ENCODE measurements around the gene ATP5F1E.
"Not testable (repeated sequence)": the region's sequence is repeated elsewhere in the genome, so short reads cannot be mapped to it uniquely, and the experiment has no call there.

The ATP5F1E gene

DNA sequence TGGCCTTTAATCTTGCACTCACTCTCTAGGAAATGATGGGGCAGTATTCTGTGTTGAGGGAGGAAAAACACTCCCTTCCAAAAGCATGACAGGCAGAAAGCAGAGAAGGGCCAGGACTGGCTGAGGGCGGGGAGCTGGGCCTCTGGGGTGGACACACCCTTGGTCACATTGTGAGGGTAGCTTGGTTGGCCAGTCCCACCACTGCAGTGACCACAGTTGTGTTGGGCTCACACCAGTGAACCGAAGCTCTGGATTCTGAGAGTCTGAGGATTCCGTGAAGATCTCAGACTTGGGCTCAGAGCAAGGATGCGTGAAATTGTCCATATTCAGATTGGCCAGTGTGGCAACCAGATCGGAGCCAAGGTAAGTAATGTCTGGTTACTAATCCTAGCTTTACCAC, 12.9 kb downstream of the ATP5F1E start, which contains the start of gene TUBB1:
TUBB1 (plus strand) TSS at position 213 of the 400 bp plus-strand sequence; CDS start at position 307, 94 bp downstream.
- no peak for DNase-seq (ENCODE audit: low read depth in 2 of 2)

DNA sequence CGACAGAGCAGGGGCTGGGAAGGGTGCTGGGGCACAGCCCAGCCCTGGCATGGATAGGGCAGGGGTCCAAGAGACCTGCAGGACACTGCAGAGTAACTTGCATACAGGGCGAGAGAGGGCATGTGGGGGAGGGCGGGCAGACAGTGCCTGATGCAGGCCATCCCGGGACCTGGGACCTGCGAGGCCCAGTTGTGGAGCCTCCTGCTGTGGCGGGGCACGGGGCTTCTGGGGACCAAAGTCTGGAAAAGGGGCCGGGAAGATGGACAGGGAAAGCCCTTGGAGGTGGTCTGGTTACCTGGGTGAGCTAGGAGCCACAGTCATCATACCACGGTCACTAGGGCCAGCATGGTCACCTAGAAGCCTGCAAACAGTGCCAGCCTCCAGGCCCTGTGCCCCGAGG, 13.3 kb downstream of the ATP5F1E start:
- no peak for DNase-seq (ENCODE audit: low read depth in 2 of 2)

DNA sequence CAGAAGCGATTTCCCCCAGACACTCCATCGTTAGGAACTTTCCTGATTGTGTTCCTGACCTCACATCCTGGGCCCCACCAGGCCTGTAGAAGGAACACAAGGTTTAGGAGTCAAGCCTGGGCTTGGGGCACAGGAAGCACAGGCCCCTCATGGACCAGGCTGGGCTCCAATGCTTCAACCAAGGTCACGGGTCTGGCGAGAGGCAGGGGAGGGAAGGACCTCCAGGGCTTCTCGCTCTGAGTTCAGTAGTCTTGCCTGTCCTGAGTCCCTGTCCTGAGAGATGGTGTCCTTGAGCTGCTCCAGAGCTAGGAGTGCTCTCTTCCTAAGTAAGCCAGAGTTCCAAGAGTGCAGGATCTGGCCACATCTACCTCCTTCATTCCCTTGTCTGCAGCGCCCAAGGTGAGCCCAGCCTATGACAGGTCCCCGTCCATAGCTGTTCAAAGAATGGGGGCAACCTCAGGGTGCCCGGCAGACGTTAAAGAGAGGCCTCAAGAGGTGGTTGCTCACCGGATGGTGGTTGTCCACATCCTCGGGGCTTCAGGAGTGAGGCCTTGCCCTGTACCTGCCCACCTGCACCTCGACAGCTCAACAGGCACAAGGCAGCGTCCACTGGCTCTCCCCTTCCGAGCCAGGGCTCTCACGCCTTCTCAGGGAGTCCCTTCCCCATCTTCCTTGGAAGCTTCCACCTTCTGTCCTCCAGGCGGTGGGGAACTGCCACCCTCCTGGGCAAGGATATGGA, 14.5 kb downstream of the ATP5F1E start:
- no peak for DNase-seq (ENCODE audit: low read depth in 2 of 2)

DNA sequence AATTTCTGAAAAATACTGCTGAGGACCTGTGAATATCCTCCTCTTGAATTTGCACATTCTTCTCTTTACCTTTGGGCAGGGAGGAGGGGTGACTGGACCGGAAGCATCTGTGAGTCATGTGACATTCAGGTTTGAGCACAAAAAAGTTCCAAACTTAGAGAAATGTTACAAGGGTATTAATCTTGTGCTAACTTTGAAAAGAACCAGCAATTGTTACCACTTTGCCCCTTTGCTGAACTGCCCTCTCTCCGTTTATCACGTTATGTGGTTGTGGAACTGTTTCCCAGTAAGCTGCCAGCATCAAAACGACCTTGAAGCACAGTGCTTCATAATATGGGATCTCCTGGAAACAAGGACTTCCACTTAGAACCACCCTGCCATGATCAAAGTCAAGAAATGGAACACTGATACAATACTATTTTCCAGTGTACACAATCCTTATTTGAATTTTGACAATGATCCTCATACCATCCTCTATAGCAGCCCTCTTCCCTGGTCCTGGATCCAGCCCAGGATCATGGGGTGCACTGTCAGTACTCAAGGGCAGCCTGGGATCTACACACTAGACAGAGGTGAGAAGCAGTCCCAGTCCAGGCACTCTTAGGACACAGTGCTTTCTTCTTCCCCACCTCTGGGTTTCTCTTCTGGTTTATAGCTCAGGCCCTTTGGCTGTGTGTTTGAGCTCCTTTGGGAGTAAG, 15.2 kb downstream of the ATP5F1E start:
- DNase-seq (ENCODE audit: low read depth in 2 of 2), result no peak

DNA sequence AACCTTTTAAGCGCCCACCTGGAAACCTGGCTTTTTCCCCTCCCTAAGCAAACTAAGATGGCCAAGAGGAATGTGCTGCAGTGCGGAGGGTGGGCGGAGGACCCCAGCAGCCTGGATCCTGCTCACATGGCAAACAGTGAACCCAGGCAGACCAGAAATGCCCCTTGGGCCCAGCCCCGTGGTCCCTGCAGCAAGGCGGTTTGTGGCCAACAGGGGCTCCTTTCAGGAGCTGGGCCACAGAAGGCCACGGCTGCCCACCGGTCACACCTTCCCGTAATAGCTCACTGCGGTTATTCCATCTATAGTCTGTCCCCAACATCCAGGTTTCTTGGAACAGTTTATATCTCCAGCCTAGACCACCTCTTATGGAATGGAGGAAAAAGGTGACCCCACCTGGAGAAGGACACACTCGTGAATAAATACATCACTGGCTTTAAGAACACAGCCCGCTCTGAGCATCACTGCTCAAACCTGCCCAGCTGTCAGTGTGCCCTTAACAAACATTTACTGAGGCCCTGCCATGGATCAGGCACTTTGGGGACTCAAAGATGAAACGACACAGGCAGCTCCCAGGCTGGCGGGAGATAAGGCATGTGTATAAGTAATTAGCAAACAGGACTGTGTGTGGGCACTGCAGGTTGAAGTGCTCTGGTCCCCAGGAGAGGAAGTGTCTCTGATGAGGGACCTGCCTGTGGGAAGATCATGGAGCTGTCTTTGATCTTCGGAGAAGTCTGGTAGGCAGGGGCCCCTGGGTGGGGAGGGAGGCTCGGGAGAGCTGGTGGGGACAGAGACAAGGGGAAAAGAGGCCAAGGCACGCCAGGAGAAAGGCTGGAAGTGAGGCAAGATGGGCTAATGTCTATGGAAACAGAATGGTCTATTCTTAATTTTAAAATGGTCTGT, 16.1 kb downstream of the ATP5F1E start:
- no peak for DNase-seq (ENCODE audit: low read depth in 2 of 2)

DNA sequence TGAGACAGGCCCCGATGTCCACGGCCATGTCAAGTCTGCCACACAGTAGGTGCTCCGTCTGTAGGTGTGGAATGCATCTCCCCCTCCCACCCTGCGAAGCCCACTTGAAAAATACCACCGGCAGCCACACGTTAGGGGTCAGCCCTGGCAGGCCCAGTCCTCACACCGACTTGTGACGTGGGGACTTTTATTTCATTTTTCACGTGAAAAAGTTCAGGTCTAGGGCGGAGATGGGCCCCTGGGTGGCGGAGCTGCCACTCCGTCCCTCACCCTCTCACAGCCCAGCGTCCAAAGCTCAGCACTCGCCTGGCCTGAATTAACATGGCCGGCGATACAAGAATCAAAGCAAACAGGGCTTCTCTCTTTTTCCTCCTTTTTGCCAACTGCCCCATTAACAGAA, 16.7 kb downstream of the ATP5F1E start:
- no peak for DNase-seq (ENCODE audit: low read depth in 2 of 2)

DNA sequence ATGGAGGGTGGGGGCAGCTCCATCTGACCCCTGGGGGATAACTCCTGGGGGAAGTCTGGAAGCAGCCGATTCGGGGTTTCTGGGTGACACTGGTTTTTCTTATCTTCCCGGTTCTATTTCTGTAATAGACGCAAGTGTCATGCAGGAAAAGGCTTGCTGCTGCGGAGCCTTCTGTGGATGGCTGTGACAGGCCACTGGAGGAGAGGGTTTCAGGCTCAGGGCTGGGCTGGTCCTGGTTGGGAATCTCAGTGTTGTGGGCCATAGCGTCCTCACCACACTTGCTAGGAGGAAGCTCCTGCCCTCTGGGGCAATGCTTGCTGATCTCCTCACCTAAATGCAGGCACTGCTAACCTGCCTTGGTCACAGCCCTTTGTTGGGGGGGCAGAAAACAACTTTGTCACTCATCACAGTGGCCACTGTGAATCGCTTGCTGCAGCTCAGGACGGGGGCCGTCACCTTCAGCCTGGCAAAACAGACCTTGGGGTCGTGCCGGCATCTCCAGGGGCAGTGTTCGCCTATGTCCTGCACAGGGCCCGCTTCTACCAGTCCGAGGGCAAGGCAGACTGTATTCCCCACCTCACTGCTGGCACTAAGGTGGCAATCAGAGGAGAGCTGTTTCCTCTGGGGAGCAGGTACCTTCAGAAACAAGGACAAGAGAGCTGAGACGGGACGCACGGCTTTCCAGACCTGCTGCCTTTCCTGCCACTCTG, 17.3 kb downstream of the ATP5F1E start:
- DNase-seq (ENCODE audit: low read depth in 2 of 2), result no peak

DNA sequence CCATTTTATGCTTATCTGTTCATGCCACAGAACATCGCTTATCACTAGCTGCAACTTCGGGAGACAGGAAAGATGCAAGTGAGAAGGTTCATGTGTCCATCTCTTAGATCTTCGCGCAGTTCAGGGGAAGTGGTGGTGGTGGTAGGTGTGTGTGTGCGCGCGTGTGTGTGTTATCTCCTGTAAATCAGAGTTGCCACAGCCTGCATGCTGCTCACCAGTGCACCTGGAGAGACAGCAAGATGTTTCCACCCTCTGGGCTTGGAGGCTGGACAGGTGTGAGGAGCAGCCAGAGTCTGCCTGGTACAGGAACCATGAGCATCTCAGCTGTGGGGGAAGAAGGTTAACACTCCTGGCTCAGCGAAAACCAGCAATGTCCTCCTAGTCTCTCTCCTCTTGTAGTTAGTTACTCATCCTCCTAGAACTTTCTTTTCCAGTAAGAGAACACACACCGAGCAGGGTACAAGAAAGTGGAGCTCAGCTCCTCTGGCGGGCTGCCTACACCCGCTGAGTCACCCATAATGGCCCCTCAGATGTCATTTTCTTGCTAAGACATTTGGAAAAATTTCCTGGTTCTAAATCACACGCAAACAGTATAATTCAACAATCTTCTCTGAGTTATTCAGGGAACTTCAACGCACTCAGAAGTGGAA, 18.1 kb downstream of the ATP5F1E start:
- DNase-seq (ENCODE audit: low read depth in 2 of 2), result no peak

DNA sequence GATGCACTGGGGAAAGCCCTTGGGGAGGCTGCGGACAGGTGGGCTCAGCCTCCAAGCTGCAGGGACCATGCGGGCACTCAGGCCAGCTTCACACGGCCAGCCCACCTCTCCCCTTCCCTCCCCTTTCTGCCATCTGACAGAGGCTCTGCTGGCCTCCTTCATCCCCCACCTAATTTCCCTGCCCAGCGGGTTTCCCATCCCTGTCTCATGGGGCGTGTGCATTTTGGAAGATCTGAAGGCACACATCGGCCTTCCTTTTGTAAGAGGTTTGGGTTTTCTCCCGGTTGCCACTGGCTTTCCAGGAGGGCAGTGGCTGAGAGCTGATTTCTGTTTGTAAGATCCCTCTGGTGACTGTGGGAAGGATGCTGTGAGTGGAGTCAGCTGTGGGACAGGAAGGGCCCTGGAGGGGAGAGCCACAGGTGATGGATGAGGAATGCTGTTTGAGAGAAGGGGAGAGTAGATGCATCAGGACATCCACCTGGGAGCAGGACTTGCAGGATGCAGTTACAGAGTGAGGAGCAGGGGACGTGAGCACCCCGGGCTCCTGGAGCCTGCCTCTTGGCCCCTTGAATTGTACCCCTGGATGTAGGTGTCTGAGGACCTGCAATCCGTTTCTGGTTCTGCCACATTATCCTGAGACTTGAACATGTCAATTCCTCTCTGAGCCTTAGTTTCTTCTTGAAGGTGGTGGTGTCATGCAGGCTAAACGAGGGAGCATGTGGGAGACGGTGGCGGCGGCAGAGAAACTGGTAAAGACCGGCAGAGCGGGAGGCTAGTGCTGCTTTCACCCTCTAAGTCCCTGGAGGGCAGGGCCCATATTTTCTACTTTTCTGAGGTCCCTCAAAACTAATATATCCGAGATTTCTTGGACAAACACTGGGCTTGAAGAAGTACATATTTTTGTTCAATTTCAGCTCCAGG, 18.8 kb downstream of the ATP5F1E start:
- DNase-seq (ENCODE audit: low read depth in 2 of 2), result no peak

DNA sequence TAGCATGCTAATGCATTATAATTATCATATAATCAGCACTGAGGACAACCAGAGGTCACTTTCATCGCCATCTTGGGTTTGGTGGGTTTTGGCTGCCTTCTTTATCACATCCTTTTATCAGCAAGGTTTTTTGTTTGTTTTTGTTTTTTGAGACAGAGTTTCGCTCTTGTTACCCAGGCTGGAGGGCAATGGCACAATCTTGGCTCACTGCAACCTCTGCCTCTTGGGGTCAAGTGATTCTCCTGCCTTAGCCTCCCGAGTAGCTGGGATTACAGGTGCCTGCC, 20.3 kb downstream of the ATP5F1E start:
- not testable (repeated sequence) for DNase-seq (ENCODE audit: low read depth in 2 of 2)

DNA sequence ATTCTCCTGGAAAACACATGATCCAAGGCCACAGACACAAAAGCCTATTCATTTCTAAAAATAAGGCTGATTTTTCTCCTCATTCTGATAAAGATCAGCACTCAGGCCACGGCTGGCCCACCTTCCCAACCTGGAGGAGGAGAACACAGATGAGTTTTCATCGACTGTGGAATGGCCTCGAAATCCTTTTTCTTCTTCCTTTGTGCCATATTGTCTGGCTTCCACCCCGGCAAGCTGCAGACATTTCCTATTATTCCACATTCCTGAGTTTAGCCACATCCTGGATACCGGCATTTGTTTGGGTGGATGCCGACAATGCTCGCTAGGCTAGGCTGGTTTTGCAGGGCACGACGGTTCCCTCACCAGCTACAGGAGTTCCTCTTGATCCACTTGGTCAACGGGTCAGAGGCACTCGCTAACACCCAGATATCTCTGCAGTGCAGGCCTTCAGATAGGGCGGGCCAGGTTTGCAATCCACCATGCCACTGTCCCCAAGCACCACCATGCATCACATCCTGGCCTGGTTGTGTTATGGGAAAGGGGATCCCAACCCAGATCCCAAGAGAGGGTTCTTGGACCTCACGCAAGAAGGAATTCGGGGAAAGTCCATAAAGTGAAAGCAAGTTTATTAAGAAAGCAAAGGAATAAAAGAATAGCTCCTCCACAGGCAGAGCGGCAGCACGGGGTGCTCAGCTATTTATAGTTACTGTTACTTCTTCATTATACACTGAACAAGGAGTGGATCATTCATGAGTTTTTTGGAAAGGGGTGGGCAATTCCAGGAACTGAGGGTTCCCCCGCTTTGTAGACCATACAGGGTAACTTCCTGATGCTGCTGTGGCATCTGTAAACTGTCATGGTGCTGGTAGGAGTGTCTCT, 20.9 kb downstream of the ATP5F1E start:
- DNase-seq (ENCODE audit: low read depth in 2 of 2), result peak; percentile 75 to 78

DNA sequence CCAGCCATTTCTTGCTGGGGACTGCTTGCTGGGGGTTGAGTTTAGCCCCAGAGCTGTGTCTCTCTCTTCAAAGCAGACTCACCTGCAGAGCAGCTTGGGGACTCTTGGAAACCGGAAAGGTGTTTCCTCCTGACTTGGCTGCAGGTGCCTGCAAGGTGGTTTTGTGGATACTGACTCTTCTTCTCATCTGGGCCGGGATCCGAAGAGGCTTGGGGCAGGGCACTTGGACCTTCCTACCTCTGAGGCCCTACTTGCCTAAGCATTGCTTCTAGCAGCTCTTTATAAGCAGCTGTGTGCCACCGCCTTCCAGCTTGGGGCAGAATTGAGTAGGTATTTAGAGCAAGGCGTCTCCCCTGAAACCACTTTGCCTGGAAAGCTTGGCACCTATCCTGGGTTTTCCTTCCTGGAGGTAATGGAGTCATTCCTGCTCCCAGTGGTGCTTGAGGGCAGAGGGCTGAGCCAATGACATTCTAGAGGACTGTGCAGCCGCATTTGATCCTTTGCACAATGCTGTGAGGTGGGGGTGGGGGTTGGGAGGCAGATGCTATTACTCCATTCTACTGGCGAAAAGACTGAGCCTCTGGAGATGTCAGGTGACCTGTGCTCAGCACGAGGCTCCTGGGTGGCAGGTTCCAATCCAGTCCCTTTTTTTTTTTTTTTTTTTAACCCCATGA, 21.7 kb downstream of the ATP5F1E start:
- no peak for DNase-seq (ENCODE audit: low read depth in 2 of 2)

DNA sequence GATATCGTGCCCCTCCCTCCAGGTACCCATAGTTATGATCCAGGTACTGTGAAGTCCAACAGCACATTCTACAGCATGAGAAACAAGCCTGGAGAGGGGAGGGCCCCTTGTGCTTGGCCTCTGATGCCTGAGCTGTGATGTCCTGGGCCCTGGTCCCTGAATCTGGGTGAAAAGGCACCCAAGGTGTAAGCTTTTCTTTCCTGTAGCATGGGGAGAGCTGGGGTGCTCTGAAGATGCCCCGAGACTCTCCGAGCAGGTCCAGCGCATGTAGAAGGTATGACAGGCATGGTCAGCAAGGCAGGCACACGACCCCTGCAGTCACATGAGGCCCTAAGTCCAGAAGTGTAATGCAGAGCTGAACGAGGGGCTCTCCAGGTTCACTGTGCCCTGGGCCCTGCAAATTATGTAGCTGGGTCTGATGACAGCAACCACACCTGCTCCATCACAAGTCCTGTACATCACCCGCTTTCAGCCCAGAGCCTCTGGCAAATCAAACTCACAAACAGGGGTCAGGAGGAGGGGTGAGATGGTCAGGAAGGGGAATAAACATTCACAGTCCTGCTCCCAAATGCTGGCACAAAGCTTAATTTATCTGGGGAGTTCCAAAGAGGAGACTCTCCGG, 23.3 kb downstream of the ATP5F1E start:
- no peak for DNase-seq (ENCODE audit: low read depth in 2 of 2)

DNA sequence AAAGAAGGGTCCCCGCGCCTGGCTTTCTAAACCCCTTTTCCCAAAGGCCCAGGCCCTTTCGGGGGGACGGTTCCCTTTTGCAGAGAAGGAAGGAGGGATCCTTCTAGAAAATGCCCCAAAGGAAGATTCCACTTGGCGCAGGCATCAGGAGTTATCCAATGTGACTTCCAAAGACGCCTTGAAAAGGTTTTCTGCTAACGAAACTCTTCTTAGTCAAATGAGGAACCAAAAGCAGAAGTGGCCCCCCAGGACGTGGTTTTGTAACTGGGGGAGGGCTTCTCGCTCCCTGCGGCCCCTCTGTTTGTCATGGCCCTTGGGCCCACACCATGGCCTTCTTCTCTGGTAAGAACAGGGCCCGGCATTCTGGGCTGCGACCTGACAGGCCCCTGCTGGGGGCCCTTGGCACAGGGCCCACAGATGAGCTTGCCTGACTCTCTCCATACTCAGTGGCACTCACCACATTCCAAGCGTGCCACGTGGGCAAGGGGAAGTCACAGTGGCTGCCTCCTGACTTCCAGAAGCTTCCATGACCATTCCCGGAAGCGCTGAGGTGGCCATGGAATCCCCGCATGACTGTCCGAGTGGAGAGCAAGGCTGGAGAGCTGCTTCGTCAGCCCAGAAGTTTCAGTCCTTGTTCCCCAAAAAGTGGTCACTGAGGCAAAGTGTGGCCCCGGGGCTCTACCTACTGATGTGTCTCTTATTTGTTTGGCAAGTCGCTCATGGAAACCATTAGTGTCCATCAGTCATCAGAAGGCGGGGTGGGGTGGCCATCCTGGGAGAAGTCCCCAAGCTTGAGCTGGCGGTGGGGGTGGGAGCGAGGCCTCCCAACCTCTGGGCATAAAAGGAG, 24.2 kb downstream of the ATP5F1E start:
- DNase-seq (ENCODE audit: low read depth in 2 of 2), result no peak

DNA sequence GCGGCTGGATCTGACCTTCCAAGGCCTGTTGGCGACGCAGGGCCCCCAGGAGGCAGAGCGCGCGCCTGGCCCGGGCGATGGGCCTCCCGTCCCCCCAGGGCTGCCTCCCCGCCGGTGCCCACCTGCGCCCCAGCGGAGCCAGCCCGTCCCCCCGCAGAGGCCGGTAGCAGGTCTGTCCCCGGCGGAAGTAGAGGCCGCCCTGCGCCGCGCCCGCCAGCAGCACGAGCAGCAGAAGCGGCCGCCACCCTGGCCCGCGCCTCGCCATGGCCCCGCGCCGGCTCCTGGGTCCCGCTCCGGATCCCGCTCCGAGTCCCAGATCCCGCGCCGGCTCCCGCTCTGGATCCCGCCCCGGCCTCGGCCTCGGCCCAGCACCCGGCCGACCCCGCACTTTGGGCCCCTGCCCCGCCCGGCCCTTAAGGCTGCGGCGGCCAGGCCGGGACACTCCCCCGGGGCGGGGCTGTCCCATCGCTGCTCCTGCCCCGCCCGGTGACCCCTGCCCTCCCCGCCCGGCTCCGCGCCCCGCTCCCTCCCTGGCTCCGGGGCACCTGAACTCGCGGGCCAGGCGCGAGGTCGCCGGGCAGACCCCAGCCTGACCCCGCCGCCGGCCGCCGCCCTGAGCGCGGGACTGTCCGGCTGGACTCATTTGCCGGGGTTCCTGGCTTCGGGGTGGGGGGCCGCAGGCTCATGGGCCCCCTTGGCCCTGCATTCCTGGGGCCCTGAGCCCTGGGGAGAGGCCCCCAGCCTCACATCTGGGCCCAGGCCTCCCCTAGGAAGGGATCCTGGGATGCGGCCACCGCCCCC, 25.1 kb downstream of the ATP5F1E start, which contains the start of gene CTSZ:
CTSZ (minus strand) TSS at position 391 of the 801 bp plus-strand sequence; CDS start at position 265, 126 bp downstream.
- DNase-seq (ENCODE audit: low read depth in 2 of 2), result no peak

DNA sequence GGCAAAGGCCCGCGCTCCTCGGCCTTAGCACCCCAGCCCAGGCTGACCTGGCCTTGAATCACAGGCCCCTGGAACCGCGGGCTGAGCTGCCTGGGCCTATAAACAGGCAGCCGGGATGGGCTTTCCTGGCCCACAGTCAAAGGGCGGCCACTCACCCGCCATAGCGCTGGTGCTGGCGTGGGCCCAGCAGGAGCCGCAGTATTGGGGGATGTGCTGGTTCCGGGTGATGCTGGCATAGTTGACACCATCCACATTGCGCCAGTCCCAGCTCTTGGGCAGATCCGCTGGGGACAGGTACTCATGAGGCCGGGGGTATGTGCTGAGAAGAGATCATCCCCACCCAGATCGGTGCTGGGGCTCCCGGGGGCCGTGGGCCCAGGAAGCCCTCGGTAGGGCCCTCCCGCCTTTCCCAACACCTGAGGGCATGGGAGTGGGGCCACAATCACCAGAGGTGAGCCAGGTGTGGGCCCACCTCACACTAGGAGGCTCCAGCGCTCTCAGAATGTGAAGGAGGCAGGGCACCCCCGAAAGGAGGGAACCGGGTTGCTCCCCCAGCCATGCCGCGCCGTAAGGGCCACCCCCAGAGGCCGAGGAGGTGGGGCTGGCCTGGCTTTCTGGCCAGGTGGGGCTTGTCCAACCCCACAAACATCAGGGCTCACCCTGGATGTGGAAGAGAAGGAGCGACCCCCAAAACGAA, 25.8 kb downstream of the ATP5F1E start:
- no peak for DNase-seq (ENCODE audit: low read depth in 2 of 2)

Measured in fibroblast of skin of left quadriceps (primary cell).